ENCODE data around the gene ANO2.

The ANO2 gene

DNA sequence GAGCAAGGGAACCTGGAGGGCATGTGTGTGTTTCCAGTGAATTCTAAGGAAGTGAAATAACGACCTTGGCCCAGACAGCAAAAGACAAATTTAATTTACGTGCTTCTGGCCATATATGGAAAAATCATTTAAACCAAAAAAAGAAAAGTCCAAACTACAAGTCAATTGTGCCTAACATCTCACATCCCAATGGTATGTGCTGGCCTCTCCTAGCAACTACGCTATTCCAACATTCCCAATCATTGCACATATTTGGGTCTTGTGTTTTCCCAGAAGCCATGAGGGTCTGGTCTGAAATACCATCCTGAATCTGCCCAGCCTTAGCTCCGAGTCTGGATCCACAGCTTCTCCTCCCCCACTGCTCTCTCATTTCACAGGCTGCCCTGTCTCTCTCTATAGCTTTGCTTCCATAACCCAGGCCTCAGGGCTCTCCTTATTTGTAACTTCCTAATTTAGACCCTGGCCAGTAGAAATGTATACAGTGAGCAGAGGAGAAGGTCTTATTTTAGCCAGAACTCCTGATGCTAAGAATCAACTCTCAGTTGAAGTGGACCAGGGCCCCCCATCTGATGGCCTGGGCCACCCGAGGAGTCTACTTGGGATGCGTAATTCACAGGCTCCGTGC, 224.6 kb downstream of the ANO2 start:
- H3K9me3 ChIP-seq (ENCODE audit: control insufficient read depth, insufficient read depth, low read depth, low read length) = no peaks in the 10 kb centered on the region
- 0 out of 2 replicates have a peak, but pooled peaks cover 6% of the 10 kb centered on the region for H3K4me1 ChIP-seq (ENCODE audit: control insufficient read depth, insufficient read depth, low read length)
- H3K27me3 ChIP-seq (ENCODE audit: control insufficient read depth, insufficient read depth, low read length) = no peaks in the 10 kb centered on the region

DNA sequence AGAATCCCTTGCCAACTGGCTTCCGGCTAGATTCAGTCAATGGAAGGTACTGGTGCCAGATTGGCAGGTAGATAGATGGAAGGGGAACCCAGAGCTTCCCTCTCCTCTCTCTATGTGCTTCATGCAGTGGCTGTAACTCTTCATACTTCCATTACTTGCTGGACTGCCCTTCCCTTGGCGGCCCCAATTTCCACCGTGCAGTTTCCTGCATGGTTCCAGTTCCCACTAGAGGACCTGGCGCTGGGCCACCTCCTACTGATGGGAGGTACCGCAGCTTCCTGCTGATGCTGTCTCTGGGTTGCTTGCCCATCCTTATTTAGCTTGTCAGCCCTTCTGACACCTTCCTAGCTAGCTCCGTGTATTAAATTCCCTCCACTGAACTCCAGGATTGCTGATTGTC, 226.4 kb downstream of the ANO2 start:
- Histone ChIP-seq H3K9me3 (ENCODE audit: control insufficient read depth, insufficient read depth, low read depth, low read length) (no peaks in the 10 kb centered on the region), H3K9ac (ENCODE audit: low read length) (no peak overlapping the region), H3K36me3 (ENCODE audit: control insufficient read depth, insufficient read depth, low read length) (no peaks in the 10 kb centered on the region), H3K4me3 (ENCODE audit: low read depth, low read length) (no peak overlapping the region), H3K27me3 (ENCODE audit: control insufficient read depth, insufficient read depth, low read length) (no peaks in the 10 kb centered on the region), H3K27ac (ENCODE audit: low read depth, low read length) (no peak overlapping the region), H3K4me1 (ENCODE audit: control insufficient read depth, insufficient read depth, low read length) (no peaks in the 10 kb centered on the region)

More for the DNA sequence above, 224.6 kb downstream of the ANO2 start:
- no peak overlapping the region for H3K9ac ChIP-seq (ENCODE audit: low read length)
- no peak overlapping the region for H3K27ac ChIP-seq (ENCODE audit: low read depth, low read length)
- no peak overlapping the region for H3K4me3 ChIP-seq (ENCODE audit: low read depth, low read length)
- no peaks in the 10 kb centered on the region for H3K36me3 ChIP-seq (ENCODE audit: control insufficient read depth, insufficient read depth, low read length)

DNA sequence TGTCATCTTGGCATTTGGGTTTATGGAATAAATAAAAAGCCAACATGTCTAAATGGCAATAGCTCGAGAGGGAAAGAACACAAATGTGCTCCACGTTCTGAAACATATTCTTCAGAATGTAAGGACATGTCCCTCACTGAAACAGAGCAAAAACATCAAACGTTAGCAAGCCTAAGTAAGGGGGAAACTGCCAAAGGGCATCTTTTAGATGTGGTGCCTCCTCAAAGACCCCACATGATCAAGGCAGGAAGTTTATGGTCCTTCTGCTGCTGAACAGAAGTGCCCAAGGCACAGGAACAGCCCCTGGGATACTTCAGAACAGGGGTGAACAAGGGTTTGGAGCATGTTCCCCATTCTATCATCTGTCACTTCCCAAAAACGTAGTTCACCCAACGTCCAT, 227.0 kb downstream of the ANO2 start:
- Histone ChIP-seq H3K9me3 (ENCODE audit: control insufficient read depth, insufficient read depth, low read depth, low read length) (no peaks in the 10 kb centered on the region), H3K9ac (ENCODE audit: low read length) (no peak overlapping the region), H3K27ac (ENCODE audit: low read depth, low read length) (no peak overlapping the region), H3K4me1 (ENCODE audit: control insufficient read depth, insufficient read depth, low read length) (no peaks in the 10 kb centered on the region), H3K4me3 (ENCODE audit: low read depth, low read length) (no peak overlapping the region), H3K36me3 (ENCODE audit: control insufficient read depth, insufficient read depth, low read length) (no peaks in the 10 kb centered on the region), H3K27me3 (ENCODE audit: control insufficient read depth, insufficient read depth, low read length) (no peaks in the 10 kb centered on the region)

DNA sequence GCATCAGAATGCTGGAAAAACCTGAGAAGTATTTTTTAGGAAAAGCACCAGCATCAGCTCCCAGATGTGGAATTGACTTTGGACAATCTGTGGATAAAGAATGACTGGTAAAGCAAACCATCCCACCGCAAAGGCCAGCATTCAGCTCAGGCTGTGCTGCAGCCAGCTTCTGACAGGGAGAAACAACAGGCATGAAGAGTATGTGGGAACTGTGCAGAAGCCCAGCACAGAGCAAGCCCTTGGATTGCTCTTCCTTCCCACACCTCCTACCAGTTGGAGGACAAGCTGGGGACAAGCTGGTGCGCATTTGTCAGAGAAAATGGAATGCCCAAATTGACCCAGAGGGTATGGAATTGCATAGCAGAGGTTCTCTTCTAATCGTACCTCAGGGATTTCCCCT, 228.1 kb downstream of the ANO2 start:
- Histone ChIP-seq H3K9ac (ENCODE audit: low read length) (no peak overlapping the region), H3K27ac (ENCODE audit: low read depth, low read length) (no peak overlapping the region), H3K36me3 (ENCODE audit: control insufficient read depth, insufficient read depth, low read length) (no peaks in the 10 kb centered on the region), H3K27me3 (ENCODE audit: control insufficient read depth, insufficient read depth, low read length) (no peaks in the 10 kb centered on the region), H3K4me1 (ENCODE audit: control insufficient read depth, insufficient read depth, low read length) (no peaks in the 10 kb centered on the region), H3K9me3 (ENCODE audit: control insufficient read depth, insufficient read depth, low read depth, low read length) (no peaks in the 10 kb centered on the region), H3K4me3 (ENCODE audit: low read depth, low read length) (no peak overlapping the region)

DNA sequence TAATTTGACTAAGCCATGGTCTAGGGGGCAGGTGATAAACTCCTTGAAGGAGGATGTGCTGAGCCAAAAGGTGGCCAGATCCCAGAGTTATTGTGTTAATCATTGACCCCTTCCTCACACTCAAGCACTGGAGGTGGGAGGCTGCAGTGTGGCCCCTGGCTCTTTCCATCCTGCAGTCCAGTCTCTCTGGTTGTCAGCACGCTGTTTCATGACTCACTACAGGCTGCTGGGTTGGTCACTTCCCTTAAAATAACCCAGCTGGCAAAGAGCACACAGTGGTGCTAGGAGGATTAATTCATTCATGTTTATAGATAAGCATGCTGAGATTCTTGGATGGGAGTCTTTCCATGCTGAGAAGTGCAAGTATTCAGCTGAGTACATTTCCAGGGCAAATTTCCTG, 228.9 kb downstream of the ANO2 start:
- Histone ChIP-seq H3K27ac (ENCODE audit: low read depth, low read length) (no peak overlapping the region), H3K4me1 (ENCODE audit: control insufficient read depth, insufficient read depth, low read length) (no peaks in the 10 kb centered on the region), H3K27me3 (ENCODE audit: control insufficient read depth, insufficient read depth, low read length) (no peaks in the 10 kb centered on the region), H3K9me3 (ENCODE audit: control insufficient read depth, insufficient read depth, low read depth, low read length) (no peaks in the 10 kb centered on the region), H3K4me3 (ENCODE audit: low read depth, low read length) (no peak overlapping the region), H3K36me3 (ENCODE audit: control insufficient read depth, insufficient read depth, low read length) (no peaks in the 10 kb centered on the region), H3K9ac (ENCODE audit: low read length) (no peak overlapping the region)

DNA sequence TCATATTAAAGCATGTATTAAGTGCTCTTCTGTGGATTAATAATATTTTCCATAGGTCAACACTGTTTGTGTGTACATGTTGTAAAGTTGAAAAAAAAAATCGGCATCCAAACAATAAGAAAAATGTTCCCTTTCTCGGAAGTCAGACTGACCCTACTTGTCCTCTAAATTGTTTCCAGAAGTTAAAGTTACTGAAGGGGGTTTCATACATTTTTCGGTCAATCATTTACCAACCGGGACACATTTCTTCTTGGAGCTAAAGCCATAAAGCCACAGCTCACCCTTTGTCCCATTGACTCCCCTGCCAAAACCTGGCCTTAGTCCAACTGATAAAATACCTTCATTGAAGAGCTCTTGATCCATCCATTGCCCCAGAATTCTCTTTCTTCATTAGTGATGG, 230.0 kb downstream of the ANO2 start:
- Histone ChIP-seq H3K4me3 (ENCODE audit: low read depth, low read length) (no peak overlapping the region), H3K9me3 (ENCODE audit: control insufficient read depth, insufficient read depth, low read depth, low read length) (no peaks in the 10 kb centered on the region), H3K9ac (ENCODE audit: low read length) (no peak overlapping the region), H3K27ac (ENCODE audit: low read depth, low read length) (no peak overlapping the region), H3K4me1 (ENCODE audit: control insufficient read depth, insufficient read depth, low read length) (no peaks in the 10 kb centered on the region), H3K27me3 (ENCODE audit: control insufficient read depth, insufficient read depth, low read length) (no peaks in the 10 kb centered on the region), H3K36me3 (ENCODE audit: control insufficient read depth, insufficient read depth, low read length) (no peaks in the 10 kb centered on the region)

DNA sequence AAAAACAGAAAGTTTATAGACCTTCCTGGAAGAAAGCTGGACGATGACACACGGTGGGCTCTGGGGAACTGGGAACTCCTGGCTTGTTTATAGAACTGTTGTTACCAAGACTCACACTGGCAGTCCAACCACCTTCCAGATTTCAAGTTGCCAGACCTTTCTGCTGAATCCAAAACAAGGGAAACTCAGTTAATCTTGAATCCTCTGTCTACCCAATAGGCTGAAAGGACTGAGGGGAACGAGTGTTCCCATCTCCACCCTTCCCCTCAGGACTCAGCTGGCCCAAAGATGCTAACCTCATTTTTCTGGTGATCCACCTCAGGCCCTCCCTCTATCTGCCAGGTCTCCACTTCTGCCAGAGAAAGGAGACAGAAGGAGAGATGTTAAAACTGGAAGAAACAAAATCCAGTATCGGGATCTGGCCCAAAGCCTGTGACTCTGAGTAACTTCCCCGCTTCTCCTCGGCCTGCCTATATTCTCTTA, 231.4 kb downstream of the ANO2 start:
- Histone ChIP-seq H3K4me1 (ENCODE audit: control insufficient read depth, insufficient read depth, low read length) (no peaks in the 10 kb centered on the region), H3K36me3 (ENCODE audit: control insufficient read depth, insufficient read depth, low read length) (no peaks in the 10 kb centered on the region), H3K27me3 (ENCODE audit: control insufficient read depth, insufficient read depth, low read length) (no peaks in the 10 kb centered on the region), H3K4me3 (ENCODE audit: low read depth, low read length) (no peak overlapping the region), H3K9me3 (ENCODE audit: control insufficient read depth, insufficient read depth, low read depth, low read length) (no peaks in the 10 kb centered on the region), H3K9ac (ENCODE audit: low read length) (no peak overlapping the region), H3K27ac (ENCODE audit: low read depth, low read length) (no peak overlapping the region)

DNA sequence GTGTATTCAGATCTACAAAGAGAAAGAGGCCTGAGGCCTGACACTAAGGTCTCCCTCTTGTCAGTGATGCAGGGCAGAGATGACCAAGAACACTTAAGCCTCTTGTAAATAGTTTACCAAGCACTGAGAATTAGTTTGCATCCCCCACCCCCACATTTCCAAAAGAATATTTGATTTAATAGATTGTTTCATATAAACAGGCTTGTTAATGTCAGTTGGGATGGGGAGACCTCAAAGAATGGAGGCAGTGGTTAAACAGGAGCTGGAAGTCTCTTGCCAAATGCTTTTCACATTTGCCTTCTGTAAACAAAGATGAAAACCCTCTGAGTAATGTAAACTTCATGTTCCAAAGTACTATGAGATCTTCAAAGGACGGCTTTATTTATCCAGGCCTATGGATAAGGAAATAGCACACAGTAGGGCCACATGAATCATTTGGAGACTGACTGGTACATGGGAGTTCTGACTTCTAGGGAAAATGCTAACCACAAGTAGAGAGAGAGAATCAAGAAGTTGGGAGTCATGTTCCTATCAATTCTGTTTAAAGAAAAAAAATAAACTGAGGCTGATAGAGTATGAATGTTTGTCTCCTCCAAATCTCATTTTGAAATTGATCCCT, 234.7 kb downstream of the ANO2 start:
- Histone ChIP-seq H3K4me1 (ENCODE audit: control insufficient read depth, insufficient read depth, low read length) (no peaks in the 10 kb centered on the region), H3K9ac (ENCODE audit: low read length) (no peak overlapping the region), H3K27ac (ENCODE audit: low read depth, low read length) (no peak overlapping the region), H3K4me3 (ENCODE audit: low read depth, low read length) (no peak overlapping the region), H3K9me3 (ENCODE audit: control insufficient read depth, insufficient read depth, low read depth, low read length) (no peaks in the 10 kb centered on the region), H3K27me3 (ENCODE audit: control insufficient read depth, insufficient read depth, low read length) (no peaks in the 10 kb centered on the region), H3K36me3 (ENCODE audit: control insufficient read depth, insufficient read depth, low read length) (no peaks in the 10 kb centered on the region)

DNA sequence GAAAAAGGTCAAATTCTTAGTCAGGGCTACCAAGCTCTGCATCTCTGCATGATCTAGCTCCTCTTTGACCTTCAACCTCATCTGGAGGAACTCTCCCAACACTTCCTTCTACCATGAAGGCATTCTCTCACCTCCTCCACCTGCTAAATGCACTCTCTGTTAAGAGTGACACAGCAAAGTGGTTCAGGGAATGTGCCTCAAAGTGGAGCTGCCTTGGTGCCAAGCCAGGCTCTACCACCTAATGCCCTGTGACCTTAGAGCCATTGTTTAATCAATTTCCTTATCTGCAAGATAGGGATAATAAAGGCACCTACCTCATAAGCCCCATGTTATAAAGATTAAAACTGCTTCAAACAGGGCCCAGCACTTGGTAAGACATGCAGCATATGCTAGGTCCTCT, 236.7 kb downstream of the ANO2 start:
- no peaks in the 10 kb centered on the region for H3K36me3 ChIP-seq (ENCODE audit: control insufficient read depth, insufficient read depth, low read length)
- H3K27me3 ChIP-seq (ENCODE audit: control insufficient read depth, insufficient read depth, low read length) = no peaks in the 10 kb centered on the region

DNA sequence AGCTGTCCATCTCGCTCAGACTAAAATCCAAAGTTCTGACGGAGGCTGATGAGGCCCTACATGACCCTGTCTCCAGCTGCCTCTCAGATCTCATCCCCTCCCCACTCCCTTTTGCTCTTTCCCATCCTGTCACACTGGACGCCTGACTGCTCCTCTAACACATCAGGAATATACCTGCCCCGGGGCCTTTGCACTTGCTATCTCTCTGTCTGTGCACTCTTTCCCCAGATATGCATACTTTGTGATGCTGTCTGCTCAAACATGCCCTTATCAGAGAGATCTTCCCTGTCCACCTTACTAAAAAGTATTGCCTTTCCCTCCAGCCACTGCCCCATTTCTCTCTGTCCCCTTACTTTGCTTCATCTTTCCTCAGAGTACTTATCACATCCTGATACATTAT, 238.8 kb downstream of the ANO2 start:
- H3K27me3 ChIP-seq (ENCODE audit: control insufficient read depth, insufficient read depth, low read length) = no peaks in the 10 kb centered on the region
- no peaks in the 10 kb centered on the region for H3K9me3 ChIP-seq (ENCODE audit: control insufficient read depth, insufficient read depth, low read depth, low read length)
- no peaks in the 10 kb centered on the region for H3K4me1 ChIP-seq (ENCODE audit: control insufficient read depth, insufficient read depth, low read length)
- no peak overlapping the region for H3K4me3 ChIP-seq (ENCODE audit: low read depth, low read length)
- H3K36me3 ChIP-seq (ENCODE audit: control insufficient read depth, insufficient read depth, low read length) = no peaks in the 10 kb centered on the region
- no peak overlapping the region for H3K9ac ChIP-seq (ENCODE audit: low read length)
- H3K27ac ChIP-seq (ENCODE audit: low read depth, low read length) = no peak overlapping the region

More for the DNA sequence above, 236.7 kb downstream of the ANO2 start:
- Histone ChIP-seq H3K4me3 (ENCODE audit: low read depth, low read length) (no peak overlapping the region), H3K9me3 (ENCODE audit: control insufficient read depth, insufficient read depth, low read depth, low read length) (no peaks in the 10 kb centered on the region), H3K4me1 (ENCODE audit: control insufficient read depth, insufficient read depth, low read length) (no peaks in the 10 kb centered on the region), H3K27ac (ENCODE audit: low read depth, low read length) (no peak overlapping the region), H3K9ac (ENCODE audit: low read length) (no peak overlapping the region)

DNA sequence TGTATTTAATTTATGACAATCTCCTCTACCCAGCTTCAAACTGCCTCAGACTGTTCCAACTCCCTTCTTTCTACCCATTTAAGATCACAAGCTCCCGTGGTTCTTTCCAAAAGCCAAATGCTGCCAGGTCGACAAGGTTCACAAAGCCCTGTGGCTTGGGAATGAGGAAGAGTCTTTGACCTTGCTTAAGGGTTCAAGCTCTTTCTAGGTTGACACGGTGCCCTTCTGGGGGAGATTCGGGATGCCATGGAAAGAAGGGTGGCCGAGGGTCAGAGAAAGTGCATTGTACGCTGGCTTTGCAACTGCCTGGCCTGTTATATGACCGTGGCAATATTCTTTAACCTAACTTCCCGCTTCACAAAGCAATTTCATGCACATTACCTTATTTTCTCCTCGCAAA, 239.3 kb downstream of the ANO2 start:
- Histone ChIP-seq H3K9me3 (ENCODE audit: control insufficient read depth, insufficient read depth, low read depth, low read length) (no peaks in the 10 kb centered on the region), H3K27me3 (ENCODE audit: control insufficient read depth, insufficient read depth, low read length) (no peaks in the 10 kb centered on the region), H3K4me3 (ENCODE audit: low read depth, low read length) (no peak overlapping the region), H3K4me1 (ENCODE audit: control insufficient read depth, insufficient read depth, low read length) (no peaks in the 10 kb centered on the region), H3K36me3 (ENCODE audit: control insufficient read depth, insufficient read depth, low read length) (no peaks in the 10 kb centered on the region), H3K9ac (ENCODE audit: low read length) (no peak overlapping the region), H3K27ac (ENCODE audit: low read depth, low read length) (no peak overlapping the region)

Measured in HUES6 (cell line).